HCT116 (cell line): ENCODE results near the gene MUC3A.

Source experiments
- CTCF ChIP-seq, 3 experiments: fragments of 200-600 bp in 1 of 3; sonication (generic) in 1 of 3; IDR thresholded peaks in 2 of 3; conservative IDR thresholded peaks in 1 of 3; 2 replicates each; pipeline ENCODE4 v1.5.1; 2012 to 2017; ENCODE audit warnings: low read depth in 2 of 3, low read length in 2 of 3, antibody characterized with exemption in 1 of 3, borderline replicate concordance in 1 of 3, control low read depth in 1 of 3, mild to moderate bottlenecking in 1 of 3, mixed read lengths in 1 of 3, mixed run types in 1 of 3, moderate library complexity in 1 of 3; ENCODE audit not compliant: insufficient read depth in 1 of 3
- EZH2 ChIP-seq: fragments of 200-600 bp; sonication (generic); IDR thresholded peaks from 2 replicates; pipeline ENCODE4 v1.6.1; 2017; ENCODE audit warnings: antibody characterized with exemption, mixed run types
- MAX ChIP-seq: IDR thresholded peaks from 2 replicates; pipeline ENCODE4 v1.6.1; 2012
- POLR2A ChIP-seq: IDR thresholded peaks from 2 replicates; pipeline ENCODE4 v1.7.0; 2011; ENCODE audit warnings: borderline replicate concordance; ENCODE audit not compliant: insufficient read depth, insufficient read length; ENCODE audit errors: extremely low read depth
- POLR2AphosphoS5 ChIP-seq: IDR thresholded peaks from 2 replicates; pipeline ENCODE4 v1.6.1; 2011; ENCODE audit warnings: mild to moderate bottlenecking, low read depth, low read length, moderate library complexity
- ZFX ChIP-seq: fragments of 450-650 bp; IDR thresholded peaks from 2 replicates; pipeline ENCODE4 v1.6.1; 2017

- TF ChIP-seq ZFX (no peak), EZH2 (no peak), CTCF (IDR thresholded peaks at IDR 0.05 in 2 of 3, conservative IDR thresholded peaks at IDR 0.05 in 1 of 3; ENCODE audit: borderline replicate concordance in 1 of 3, insufficient read depth in 1 of 3, low read depth in 2 of 3, low read length in 2 of 3) (no peak), POLR2A (no peak), POLR2AphosphoS5 (no peak), MAX (no peak)
Measured at GRCh38 chr7:100957832-100958421, 8.6 kb downstream of the MUC3A start.
